Ramos (cell line): ENCODE data around the gene IL20RB.

Experiments used
- in situ Hi-C: fragments of 300-500 bp; cut with MboI; formaldehyde crosslinking; loops from one replicate; pipeline ENCODE4 v1.14.3; 2022; ENCODE audit warnings: low sequenced_read_pairs; ENCODE audit not compliant: unreplicated experiment

The IL20RB gene

GRCh38 chr3:137020888-137021287, 63.1 kb downstream of the IL20RB start:
- in situ Hi-C loops, result loop anchor here (5.0 kb wide), 1 partner anchor 949 kb away; no protein-coding TSS in a partner anchor

- in situ Hi-C loops, result loop anchor here (5.0 kb wide), 1 partner anchor 952 kb away; no protein-coding TSS in a partner anchor
These were observed 66.6 kb downstream of the IL20RB start for GRCh38 chr3:137024348-137024747.

GRCh38 chr3:137026701-137027100, 68.9 kb downstream of the IL20RB start:
- in situ Hi-C loops, result no loop called here

- in situ Hi-C loops, result no loop called here
These were observed 74.8 kb downstream of the IL20RB start for GRCh38 chr3:137032465-137033120.

GRCh38 chr3:137035631-137036030, 77.8 kb downstream of the IL20RB start:
- in situ Hi-C loops, result no loop called here

GRCh38 chr3:137039570-137039969, 81.8 kb downstream of the IL20RB start:
- in situ Hi-C loops, result no loop called here

- in situ Hi-C loops, result no loop called here
These were observed 83.5 kb downstream of the IL20RB start for GRCh38 chr3:137041251-137041650.

- in situ Hi-C loops, result no loop called here
These were observed 83.9 kb downstream of the IL20RB start for GRCh38 chr3:137041686-137042085.

GRCh38 chr3:137046747-137047146, 89.0 kb downstream of the IL20RB start:
- in situ Hi-C loops, result no loop called here

GRCh38 chr3:137047240-137047639, 89.5 kb downstream of the IL20RB start:
- in situ Hi-C loops, result no loop called here

- in situ Hi-C loops, result no loop called here
These were observed 92.5 kb downstream of the IL20RB start for GRCh38 chr3:137050281-137050680.

GRCh38 chr3:137052298-137052697, 94.5 kb downstream of the IL20RB start:
- in situ Hi-C loops, result no loop called here
